ENCODE measurements around the gene KDM2B.
A peak's percentile ranks its signal among the peaks of the same experiment; 100 is the strongest.

KDM2B gene

GRCh38 chr12:121529184-121529583 is 51.6 kb downstream of the KDM2B start:
- Histone ChIP-seq H4K20me1 (ENCODE audit: control insufficient read depth, insufficient read depth, low read depth, low read length) (no peaks in the 10 kb centered on the region), H3K27me3 (ENCODE audit: control insufficient read depth, low read length) (no peaks in the 10 kb centered on the region), H3F3A (ENCODE audit: control insufficient read depth, insufficient read depth) (peaks cover 3% of the 10 kb centered on the region), H3K36me3 (ENCODE audit: control insufficient read depth, low read length) (peaks cover 43% of the 10 kb centered on the region), H3K27ac (ENCODE audit: low read depth, low read length) (no peak overlapping the region), H3K9me3 (ENCODE audit: control insufficient read depth, insufficient read depth, low read length) (no peaks in the 10 kb centered on the region), H3K79me2 (ENCODE audit: control insufficient read depth, low read length) (peaks cover 4% of the 10 kb centered on the region; the same call in 1 of the 2 replicates), H3K9me2 (replicated peaks; ENCODE audit: control insufficient read depth, low read length) (no peaks in the 10 kb centered on the region), H3K4me3 (ENCODE audit: low read length) (no peak overlapping the region), H3K4me1 (ENCODE audit: control insufficient read depth, low read length) (peaks cover 34% of the 10 kb centered on the region), H3K4me2 (ENCODE audit: low read length) (no peak overlapping the region)
- TF ChIP-seq EZH2phosphoT487 (IDR thresholded peaks at IDR 0.05; ENCODE audit: borderline replicate concordance, low read length), result no peak
- TF ChIP-seq CTCF (IDR thresholded peaks at IDR 0.05; ENCODE audit: low read depth, low read length, poor library complexity, severe bottlenecking), result no peak

- peaks cover 32% of the 10 kb centered on the region for H3K4me1 ChIP-seq (ENCODE audit: control insufficient read depth, low read length)
- TF ChIP-seq CTCF (IDR thresholded peaks at IDR 0.05; ENCODE audit: low read depth, low read length, poor library complexity, severe bottlenecking), result no peak
- no peak for TF ChIP-seq EZH2phosphoT487 (IDR thresholded peaks at IDR 0.05; ENCODE audit: borderline replicate concordance, low read length)
- peaks cover 3% of the 10 kb centered on the region for H3F3A ChIP-seq (ENCODE audit: control insufficient read depth, insufficient read depth)
- H3K36me3 ChIP-seq (ENCODE audit: control insufficient read depth, low read length), result peaks cover 29% of the 10 kb centered on the region
- no peaks in the 10 kb centered on the region for H3K27me3 ChIP-seq (ENCODE audit: control insufficient read depth, low read length)
- H3K27ac ChIP-seq (ENCODE audit: low read depth, low read length), result no peak overlapping the region
- H3K4me2 ChIP-seq (ENCODE audit: low read length), result no peak overlapping the region
- H3K9me3 ChIP-seq (ENCODE audit: control insufficient read depth, insufficient read depth, low read length), result no peaks in the 10 kb centered on the region
- no peaks in the 10 kb centered on the region for H3K9me2 ChIP-seq (replicated peaks; ENCODE audit: control insufficient read depth, low read length)
- no peak overlapping the region for H3K4me3 ChIP-seq (ENCODE audit: low read length)
- no peaks in the 10 kb centered on the region for H4K20me1 ChIP-seq (ENCODE audit: control insufficient read depth, insufficient read depth, low read depth, low read length)
- peaks cover 10% of the 10 kb centered on the region for H3K79me2 ChIP-seq (ENCODE audit: control insufficient read depth, low read length)
These were observed 55.4 kb downstream of the KDM2B start for GRCh38 chr12:121525411-121525810.

- no peaks in the 10 kb centered on the region for H3K27me3 ChIP-seq (ENCODE audit: control insufficient read depth, low read length)
- peak overlapping the region; percentile 59 for H3K27ac ChIP-seq (ENCODE audit: low read depth, low read length)
- H3K4me2 ChIP-seq (ENCODE audit: low read length), result peak overlapping the region; percentile 79
- H3K9me3 ChIP-seq (ENCODE audit: control insufficient read depth, insufficient read depth, low read length), result no peaks in the 10 kb centered on the region
- no peak for TF ChIP-seq EZH2phosphoT487 (IDR thresholded peaks at IDR 0.05; ENCODE audit: borderline replicate concordance, low read length)
- TF ChIP-seq CTCF (IDR thresholded peaks at IDR 0.05; ENCODE audit: low read depth, low read length, poor library complexity, severe bottlenecking), result no peak
- H3K79me2 ChIP-seq (ENCODE audit: control insufficient read depth, low read length), result peaks cover 8% of the 10 kb centered on the region
- H3K4me1 ChIP-seq (ENCODE audit: control insufficient read depth, low read length), result peaks cover 29% of the 10 kb centered on the region
- H3K9me2 ChIP-seq (replicated peaks; ENCODE audit: control insufficient read depth, low read length), result no peaks in the 10 kb centered on the region
- H3K4me3 ChIP-seq (ENCODE audit: low read length), result peak overlapping the region; percentile 66
- peaks cover 40% of the 10 kb centered on the region for H3K36me3 ChIP-seq (ENCODE audit: control insufficient read depth, low read length)
- no peaks in the 10 kb centered on the region for H4K20me1 ChIP-seq (ENCODE audit: control insufficient read depth, insufficient read depth, low read depth, low read length)
- H3F3A ChIP-seq (ENCODE audit: control insufficient read depth, insufficient read depth), result peaks cover 3% of the 10 kb centered on the region
These were observed 56.5 kb downstream of the KDM2B start for GRCh38 chr12:121524196-121524916.

Data from DOHH2 (cell line).